ENCODE data around the gene RPUSD2.
"Not testable (repeated sequence)": the region's sequence is repeated elsewhere in the genome, so short reads cannot be mapped to it uniquely, and the experiment has no call there.

The RPUSD2 gene

GRCh38 chr15:40563426-40563825 is 5.7 kb upstream of the RPUSD2 start:
- no peak for DNase-seq (ENCODE audit: low read depth, low spot score)
- H3K4me3 ChIP-seq (ENCODE audit: low read length): no peak overlapping the region

GRCh38 chr15:40564591-40565332 is 4.3 kb upstream of the RPUSD2 start, which contains the start of gene CCDC32:
CCDC32 (minus strand) TSS chr15:40565042; CDS start chr15:40563015, 2,027 bp downstream.
- peak within 1 kb of the TSS; percentile 95 for H3K4me3 ChIP-seq (ENCODE audit: low read length)
- DNase-seq (ENCODE audit: low read depth, low spot score): peak; percentile 97

DNA sequence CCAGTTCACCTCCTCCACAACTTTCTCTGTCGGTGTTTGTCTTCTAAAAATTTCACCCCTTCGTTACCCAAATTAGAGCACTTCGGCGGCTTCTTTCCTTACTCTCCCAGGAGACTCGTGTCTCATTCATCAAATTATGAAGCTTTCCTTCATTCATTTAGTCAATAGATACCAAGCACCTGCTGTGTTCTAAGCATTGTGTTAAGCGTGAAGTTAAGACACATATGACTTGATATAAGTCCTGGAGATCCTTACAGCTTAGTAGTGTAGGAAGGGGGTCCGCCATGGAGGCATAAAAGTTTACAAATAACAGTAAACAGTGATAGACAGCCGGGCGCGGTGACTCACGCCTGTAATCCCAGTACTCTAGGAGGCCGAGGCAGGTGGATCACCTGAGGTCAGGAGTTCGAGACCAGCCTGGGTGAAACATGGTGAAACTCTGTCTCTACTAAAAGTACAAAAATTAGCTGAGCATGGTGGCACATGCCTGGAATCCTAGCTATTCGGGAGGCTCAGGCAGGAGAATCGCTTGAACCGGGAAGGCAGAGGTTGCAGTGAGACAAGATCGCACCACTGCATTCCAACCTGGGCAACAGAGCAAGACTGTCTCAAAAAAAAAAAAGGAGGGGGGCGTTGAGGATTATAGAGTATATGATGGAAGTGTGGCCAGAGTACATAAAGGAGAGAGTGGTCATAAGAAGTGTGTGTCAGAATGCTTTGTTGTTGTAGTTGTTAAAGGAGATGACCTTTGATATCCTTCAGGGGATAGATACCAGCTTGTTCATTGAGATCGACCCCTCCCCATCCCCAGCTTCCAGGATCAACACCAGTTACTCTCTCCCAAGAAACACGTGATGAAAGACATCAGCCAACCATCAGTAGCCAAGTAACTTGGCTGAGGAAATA is 3.5 kb upstream of the RPUSD2 start:
- H3K4me3 ChIP-seq (ENCODE audit: low read length): peak overlapping the region; percentile 95
- DNase-seq (ENCODE audit: low read depth, low spot score): no peak

DNA sequence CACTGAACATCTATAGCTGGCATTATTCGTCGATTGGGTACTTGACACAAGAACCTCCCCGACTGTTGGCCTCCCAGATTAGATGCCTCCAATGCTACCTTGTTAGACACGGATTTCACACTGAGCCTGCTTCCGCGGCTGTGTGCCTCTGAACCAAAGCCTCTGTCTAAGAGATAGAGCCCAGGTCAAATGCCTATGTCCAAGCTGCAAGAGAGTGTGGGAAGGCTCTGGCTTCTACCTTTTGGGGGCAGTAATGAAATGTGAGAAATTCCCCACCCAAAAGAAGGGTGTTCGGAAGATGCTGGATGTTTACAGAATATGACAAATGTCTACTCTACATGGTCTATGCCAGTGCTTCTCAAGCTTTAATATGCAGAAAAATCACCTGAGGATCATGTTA is 2.0 kb upstream of the RPUSD2 start:
- H3K4me3 ChIP-seq (ENCODE audit: low read length): no peak overlapping the region
- no peak for DNase-seq (ENCODE audit: low read depth, low spot score)

GRCh38 chr15:40575113-40575512 is 6.0 kb downstream of the RPUSD2 start:
- no peak for DNase-seq (ENCODE audit: low read depth, low spot score)
- H3K4me3 ChIP-seq (ENCODE audit: low read length): no peak overlapping the region

DNA sequence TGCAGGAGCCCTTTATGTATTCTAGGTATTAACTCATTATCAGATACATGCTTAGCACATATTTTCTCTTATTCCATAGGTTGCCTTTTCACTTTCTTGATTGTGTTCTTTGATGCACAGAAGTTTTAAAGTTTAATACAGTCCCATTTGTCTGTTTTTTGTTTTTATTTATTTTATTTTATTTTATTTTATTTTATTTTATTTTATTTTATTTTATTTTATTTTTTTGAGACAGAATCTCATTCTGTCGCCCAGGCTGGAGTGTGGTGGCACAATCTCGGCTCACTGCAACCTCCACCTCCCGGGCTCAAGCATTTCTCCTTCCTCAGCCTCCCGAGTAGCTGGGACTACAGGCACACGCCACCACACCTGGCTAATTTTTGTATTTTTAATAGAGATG is 7.8 kb downstream of the RPUSD2 start:
- not testable (repeated sequence) for DNase-seq (ENCODE audit: low read depth, low spot score); H3K4me3 ChIP-seq (ENCODE audit: low read length)

GRCh38 chr15:40578892-40579291 is 9.8 kb downstream of the RPUSD2 start:
- DNase-seq (ENCODE audit: low read depth, low spot score): no peak
- no peak overlapping the region for H3K4me3 ChIP-seq (ENCODE audit: low read length)

DNA sequence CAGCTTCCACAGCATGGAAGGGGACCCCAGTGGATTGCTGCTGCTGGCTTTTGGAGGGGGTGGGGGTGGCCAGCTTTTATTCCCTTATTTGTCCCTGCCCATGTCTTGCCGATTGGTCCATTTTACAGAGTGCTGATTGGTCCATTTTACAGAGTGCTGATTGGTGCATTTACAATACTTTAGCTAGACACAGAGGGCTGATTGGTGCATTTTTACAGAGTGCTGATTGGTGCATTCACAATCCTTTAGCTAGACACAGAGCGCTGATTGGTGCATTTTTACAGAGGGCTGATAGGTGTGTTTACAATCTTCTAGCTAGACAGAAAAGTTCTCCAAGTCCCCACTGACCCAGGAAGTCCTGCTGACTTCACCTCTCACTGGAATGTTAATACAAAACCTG is 12.7 kb downstream of the RPUSD2 start:
- not testable (repeated sequence) for DNase-seq (ENCODE audit: low read depth, low spot score)

DNA sequence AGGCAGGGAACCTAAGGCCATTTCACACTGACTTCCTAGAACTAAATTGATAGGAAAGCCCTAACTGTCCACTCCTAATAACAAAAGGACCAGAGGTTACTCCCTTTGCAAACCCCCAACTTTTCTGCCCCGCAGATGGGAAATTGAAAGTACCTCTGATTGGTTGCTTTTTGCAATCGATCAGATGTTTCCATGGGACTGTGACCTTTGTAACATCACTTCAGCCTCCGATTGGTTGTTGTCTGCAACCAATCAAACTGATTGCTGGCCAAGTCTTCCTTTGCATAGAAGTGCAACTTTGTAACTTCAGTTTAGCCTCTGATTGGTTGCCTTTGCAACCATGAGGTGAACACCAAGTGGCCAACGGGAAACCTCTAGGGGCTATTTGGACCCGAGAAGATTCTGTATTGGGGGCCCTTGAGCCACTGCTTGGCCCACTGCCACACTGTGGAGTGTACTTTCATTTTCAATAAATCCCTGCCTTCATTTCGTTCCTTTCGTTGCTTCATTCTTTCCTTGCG is 13.7 kb downstream of the RPUSD2 start:
- no peak for DNase-seq (ENCODE audit: low read depth, low spot score)

More for the DNA sequence above, 12.7 kb downstream of the RPUSD2 start:
- H3K4me3 ChIP-seq (ENCODE audit: low read length): not testable (repeated sequence)

DNA sequence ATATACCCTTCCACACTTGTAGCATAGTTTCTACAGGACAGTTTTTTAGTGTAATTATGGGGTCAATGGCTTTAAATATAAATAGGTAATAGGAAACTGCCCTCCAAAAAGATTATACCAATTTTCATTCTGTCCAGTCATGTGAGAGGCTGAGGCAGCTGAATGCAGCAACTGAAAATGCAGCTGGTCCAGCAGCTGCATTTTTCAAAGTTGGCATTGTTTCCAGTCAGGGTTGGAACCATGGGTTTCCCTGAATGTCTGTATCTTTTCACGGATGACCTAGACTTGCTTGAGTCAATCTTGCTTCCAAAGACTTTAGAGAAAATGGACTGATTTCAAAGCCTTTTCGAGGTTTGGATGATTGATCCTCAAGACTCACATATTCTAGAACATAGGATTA is 15.1 kb downstream of the RPUSD2 start:
- no peak overlapping the region for H3K4me3 ChIP-seq (ENCODE audit: low read length)
- DNase-seq (ENCODE audit: low read depth, low spot score): no peak

More for the DNA sequence above, 13.7 kb downstream of the RPUSD2 start:
- H3K4me3 ChIP-seq (ENCODE audit: low read length): no peak overlapping the region

- H3K4me3 ChIP-seq (ENCODE audit: low read length): no peak overlapping the region
- DNase-seq (ENCODE audit: low read depth, low spot score): no peak
Observed at GRCh38 chr15:40590667-40591050, 21.6 kb downstream of the RPUSD2 start.

- no peak for DNase-seq (ENCODE audit: low read depth, low spot score)
- no peak overlapping the region for H3K4me3 ChIP-seq (ENCODE audit: low read length)
Observed at GRCh38 chr15:40591389-40591788, 22.3 kb downstream of the RPUSD2 start.

GRCh38 chr15:40593165-40593564 is 24.1 kb downstream of the RPUSD2 start:
- H3K4me3 ChIP-seq (ENCODE audit: low read length): peak overlapping the region; percentile 92
- DNase-seq (ENCODE audit: low read depth, low spot score): peak; percentile 72

DNA sequence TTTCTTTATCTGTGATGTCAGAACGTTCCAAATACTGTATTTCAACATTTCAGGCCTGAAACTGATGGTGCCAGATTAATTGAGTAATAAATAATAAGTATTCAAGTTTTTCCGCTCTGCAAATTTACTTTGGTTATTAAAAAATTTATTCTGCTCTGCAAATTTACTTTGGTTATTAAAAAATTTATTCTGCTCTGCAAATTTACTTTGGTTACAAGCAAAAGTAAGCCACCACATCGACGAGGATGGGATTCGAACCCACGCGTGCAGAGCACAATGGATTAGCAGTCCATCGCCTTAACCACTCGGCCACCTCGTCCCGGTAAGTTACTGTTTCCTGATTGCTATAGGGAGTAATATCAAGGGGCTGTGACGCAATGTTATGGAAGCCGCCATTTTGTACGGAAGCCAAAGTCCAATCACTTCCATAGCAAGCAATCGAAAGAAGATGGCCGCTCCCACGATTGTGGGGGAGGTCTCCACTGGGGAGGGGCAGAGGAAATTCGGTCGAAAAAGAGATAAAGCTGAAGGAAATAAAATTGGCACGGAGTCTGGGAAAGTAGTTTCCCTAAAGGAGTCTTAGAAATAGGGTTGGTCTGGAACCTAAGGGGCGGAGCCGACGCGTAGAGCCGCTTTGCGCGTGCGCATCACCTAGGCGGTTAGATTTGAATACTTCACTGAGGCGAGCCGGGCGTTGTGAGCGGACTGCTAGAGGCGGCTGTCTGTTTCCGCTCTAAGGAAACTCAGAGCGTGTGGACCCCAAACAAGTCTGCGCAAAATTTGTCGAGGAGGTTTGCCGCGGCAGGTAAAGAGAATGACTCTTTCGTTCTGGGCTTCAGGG is 24.7 kb downstream of the RPUSD2 start, which contains the start of gene KNL1:
TSS of gene KNL1 (plus strand) at position 662 of the 841 bp plus-strand sequence. CDS start 8,683 bp downstream, outside the sequence.
- DNase-seq (ENCODE audit: low read depth, low spot score): peak; percentile 96
- H3K4me3 ChIP-seq (ENCODE audit: low read length): peak within 1 kb of the TSS; percentile 92

GRCh38 chr15:40594429-40594836 is 25.3 kb downstream of the RPUSD2 start:
- no peak for DNase-seq (ENCODE audit: low read depth, low spot score)

DNA sequence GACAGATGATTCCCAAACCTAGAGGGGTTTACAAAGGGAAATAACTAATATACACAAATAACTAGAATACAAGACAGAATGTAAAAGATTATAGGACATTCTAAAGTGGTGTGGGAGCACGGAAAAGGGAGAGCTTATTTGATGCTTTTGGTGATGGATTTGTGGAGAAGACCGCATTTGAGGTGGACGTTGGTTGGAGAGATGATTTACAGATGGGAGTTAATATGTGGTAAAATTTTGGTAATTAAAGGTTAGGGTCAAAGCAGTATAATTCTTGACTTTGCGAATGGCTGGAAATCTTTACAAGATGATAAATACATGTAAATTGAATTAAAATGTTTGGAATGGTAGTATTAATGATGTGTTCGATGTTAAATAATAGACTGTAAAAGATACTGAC is 26.1 kb downstream of the RPUSD2 start:
- peak overlapping the region; percentile 92 for H3K4me3 ChIP-seq (ENCODE audit: low read length)
- DNase-seq (ENCODE audit: low read depth, low spot score): no peak

More at GRCh38 chr15:40594429-40594836, 25.3 kb downstream of the RPUSD2 start:
- H3K4me3 ChIP-seq (ENCODE audit: low read length): peak overlapping the region; percentile 92

GRCh38 chr15:40595773-40596172 is 26.7 kb downstream of the RPUSD2 start:
- H3K4me3 ChIP-seq (ENCODE audit: low read length): peak overlapping the region; percentile 92; the same call in 1 of the 2 replicates
- no peak for DNase-seq (ENCODE audit: low read depth, low spot score)

GRCh38 chr15:40597024-40597423 is 27.9 kb downstream of the RPUSD2 start:
- no peak for DNase-seq (ENCODE audit: low read depth, low spot score)
- no peak overlapping the region for H3K4me3 ChIP-seq (ENCODE audit: low read length)

DNA sequence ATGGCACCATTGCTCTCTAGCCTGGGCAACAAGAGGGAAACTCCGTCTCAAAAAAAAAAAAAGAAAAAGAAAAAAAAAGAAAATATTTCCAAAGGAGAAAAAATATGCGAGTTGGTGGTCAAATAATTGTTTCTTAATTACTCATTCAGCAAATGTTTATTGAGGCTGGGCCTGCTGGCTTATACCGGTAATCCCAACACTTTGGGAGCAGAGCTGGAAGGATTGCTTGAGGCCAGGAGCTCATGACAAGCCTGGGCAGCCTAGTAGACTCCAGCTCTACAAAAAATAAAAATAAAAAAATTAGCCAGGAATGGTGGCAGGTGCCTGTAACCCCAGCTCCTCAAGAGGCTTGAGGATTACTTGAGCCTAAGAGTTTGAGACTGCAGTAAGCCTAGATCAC is 29.0 kb downstream of the RPUSD2 start:
- no peak for DNase-seq (ENCODE audit: low read depth, low spot score)
- H3K4me3 ChIP-seq (ENCODE audit: low read length): no peak overlapping the region

Measured in Jurkat, Clone E6-1 (cell line).